Measurements from ENCODE around the gene SMYD3. TPM values are rescaled to one million over a fixed set of nuclear protein-coding genes. Genes with fewer than 3 reads are reported as not detected.

Gene SMYD3
- total and polyA plus RNA-seq, 2 of the 4 experiments (the other 2 are of a cell fraction), result 26.5 to 37.6 TPM

DNA sequence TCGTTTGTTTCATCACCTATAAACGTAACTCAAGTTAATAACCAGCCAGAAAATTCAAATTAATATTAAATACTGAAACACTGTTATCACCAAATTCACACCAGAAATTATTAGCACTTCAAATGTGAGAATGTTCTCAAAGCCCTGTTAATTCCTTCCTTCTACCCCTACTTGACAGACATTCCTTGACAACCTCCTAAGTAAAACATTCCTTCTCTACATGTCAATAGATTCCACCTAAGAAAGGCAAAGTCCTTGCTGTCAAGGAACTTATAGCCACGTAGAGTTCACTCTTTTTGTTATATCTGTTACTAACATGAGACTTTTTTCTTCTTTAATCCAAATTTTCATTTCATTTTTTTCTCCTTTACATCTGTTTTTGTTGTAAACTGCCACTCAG is 441.5 kb downstream of the SMYD3 start:
- Histone ChIP-seq H2AFZ (replicated peaks; ENCODE audit: low read length, poor library complexity) (no peak overlapping the region), H3K4me3 (ENCODE audit: insufficient read depth, low read depth, low read length) (no peak overlapping the region), H3K4ac (ENCODE audit: low read depth, low read length) (no peak overlapping the region), H3K27ac (ENCODE audit: insufficient read depth, low read length) (no peak overlapping the region), H4K8ac (ENCODE audit: low read depth in 2 of 2, low read length in 2 of 2) (no peak overlapping the region), H2BK15ac (ENCODE audit: low read depth, low read length) (no peak overlapping the region), H3K79me1 (ENCODE audit: low read depth in 1 of 2, low read length in 2 of 2) (0 out of 4 replicates have a peak, but pooled peaks cover 0 to 3% of the 10 kb centered on the region in 2 experiments), H3K18ac (ENCODE audit: low read depth, low read length) (no peak overlapping the region), H4K91ac (ENCODE audit: insufficient read depth, low read depth, low read length) (no peak overlapping the region), H2BK120ac (ENCODE audit: low read depth, low read length) (no peak overlapping the region), H3K14ac (replicated peaks; ENCODE audit: low read depth, low read length) (no peak overlapping the region), H2BK5ac (ENCODE audit: low read depth, low read length, poor library complexity, severe bottlenecking) (no peak overlapping the region), H3K36me3 (ENCODE audit: control insufficient read depth, insufficient read depth, low read length) (no peaks in the 10 kb centered on the region), H3K23ac (ENCODE audit: low read depth, low read length) (no peak overlapping the region), H4K5ac (ENCODE audit: low read depth, low read length) (no peak overlapping the region), H3K9ac (ENCODE audit: low read depth, low read length) (no peak overlapping the region), H4K20me1 (ENCODE audit: insufficient read depth, low read length) (no peaks in the 10 kb centered on the region), H3K27me3 (ENCODE audit: control insufficient read depth, insufficient read depth, low read length) (no peaks in the 10 kb centered on the region), H3K9me3 (ENCODE audit: control insufficient read depth, insufficient read depth, low read length) (no peaks in the 10 kb centered on the region), H2AK9ac (replicated peaks; ENCODE audit: low read depth, low read length, poor library complexity) (no peak overlapping the region), H3K4me2 (ENCODE audit: low read depth, low read length) (no peak overlapping the region), H3K56ac (ENCODE audit: extremely low read depth, insufficient read depth, low read length) (no peak overlapping the region), H2BK20ac (ENCODE audit: low read depth, low read length) (no peak overlapping the region), H2AK5ac (ENCODE audit: low read depth, low read length) (no peak overlapping the region), H3K9me1 (ENCODE audit: insufficient read depth, low read length) (no peaks in the 10 kb centered on the region), H3K4me1 (ENCODE audit: control insufficient read depth, insufficient read depth, low read length) (peaks cover 6% of the 10 kb centered on the region)
- ATAC-seq (ENCODE audit: low read depth) (no peak), DNase-seq (no peak)
- in situ Hi-C loops (cut with MboI; ENCODE audit: low sequenced_read_pairs) (no loop called here), intact Hi-C loops (cut with micrococcal nuclease) (no loop called here), dilution Hi-C loops (cut with HindIII; ENCODE audit: low sequenced_read_pairs, unreplicated experiment) (no loop called here)
- ChIA-PET CTCF (interaction anchor here (0.5 kb wide), 1 partner anchor 122 kb away, joined by 4 read pairs; no protein-coding TSS in a partner anchor), POLR2A (ENCODE audit: unreplicated experiment) (no interaction called here)
- BruUV-seq (replicated peaks), result no TSS peak
- no CpG with 5 or more reads among the region's 3 CpGs for WGBS, 2 experiments (ENCODE audit: extremely low coverage in 2 of 2, insufficient read length in 1 of 2)
- TF ChIP-seq POLR2A (IDR thresholded peaks at IDR 0.05; ENCODE audit: low read depth, low read length) (no peak), RFX5 (IDR thresholded peaks at IDR 0.05; ENCODE audit: low read depth, low read length) (no peak), NFE2L2 (IDR thresholded peaks at IDR 0.05; ENCODE audit: low read depth, low read length) (no peak), RAD21 (IDR thresholded peaks at IDR 0.05; ENCODE audit: low read length) (no peak), FOS (IDR thresholded peaks at IDR 0.05; ENCODE audit: low read depth, low read length) (no peak), MAZ (IDR thresholded peaks at IDR 0.05; ENCODE audit: borderline replicate concordance, low read depth, low read length) (no peak), MXI1 (IDR thresholded peaks at IDR 0.05; ENCODE audit: borderline replicate concordance, low read depth, low read length) (no peak), MAFK (IDR thresholded peaks at IDR 0.05; ENCODE audit: low read depth, low read length) (no peak), CHD1 (IDR thresholded peaks at IDR 0.05; ENCODE audit: low read depth, low read length) (no peak), RCOR1 (IDR thresholded peaks at IDR 0.05; ENCODE audit: insufficient replicate concordance, low read length) (no peak), BHLHE40 (IDR thresholded peaks at IDR 0.05; ENCODE audit: low read depth, low read length) (no peak), SMC3 (IDR thresholded peaks at IDR 0.05; ENCODE audit: low read depth, low read length) (no peak)
- TF ChIP-seq, protein P1, sequence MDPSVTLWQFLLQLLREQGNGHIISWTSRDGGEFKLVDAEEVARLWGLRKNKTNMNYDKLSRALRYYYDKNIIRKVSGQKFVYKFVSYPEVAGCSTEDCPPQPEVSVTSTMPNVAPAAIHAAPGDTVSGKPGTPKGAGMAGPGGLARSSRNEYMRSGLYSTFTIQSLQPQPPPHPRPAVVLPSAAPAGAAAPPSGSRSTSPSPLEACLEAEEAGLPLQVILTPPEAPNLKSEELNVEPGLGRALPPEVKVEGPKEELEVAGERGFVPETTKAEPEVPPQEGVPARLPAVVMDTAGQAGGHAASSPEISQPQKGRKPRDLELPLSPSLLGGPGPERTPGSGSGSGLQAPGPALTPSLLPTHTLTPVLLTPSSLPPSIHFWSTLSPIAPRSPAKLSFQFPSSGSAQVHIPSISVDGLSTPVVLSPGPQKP (IDR thresholded peaks at IDR 0.05; ENCODE audit: borderline replicate concordance, low read depth, low read length), result no peak
- TF ChIP-seq, protein P2, sequence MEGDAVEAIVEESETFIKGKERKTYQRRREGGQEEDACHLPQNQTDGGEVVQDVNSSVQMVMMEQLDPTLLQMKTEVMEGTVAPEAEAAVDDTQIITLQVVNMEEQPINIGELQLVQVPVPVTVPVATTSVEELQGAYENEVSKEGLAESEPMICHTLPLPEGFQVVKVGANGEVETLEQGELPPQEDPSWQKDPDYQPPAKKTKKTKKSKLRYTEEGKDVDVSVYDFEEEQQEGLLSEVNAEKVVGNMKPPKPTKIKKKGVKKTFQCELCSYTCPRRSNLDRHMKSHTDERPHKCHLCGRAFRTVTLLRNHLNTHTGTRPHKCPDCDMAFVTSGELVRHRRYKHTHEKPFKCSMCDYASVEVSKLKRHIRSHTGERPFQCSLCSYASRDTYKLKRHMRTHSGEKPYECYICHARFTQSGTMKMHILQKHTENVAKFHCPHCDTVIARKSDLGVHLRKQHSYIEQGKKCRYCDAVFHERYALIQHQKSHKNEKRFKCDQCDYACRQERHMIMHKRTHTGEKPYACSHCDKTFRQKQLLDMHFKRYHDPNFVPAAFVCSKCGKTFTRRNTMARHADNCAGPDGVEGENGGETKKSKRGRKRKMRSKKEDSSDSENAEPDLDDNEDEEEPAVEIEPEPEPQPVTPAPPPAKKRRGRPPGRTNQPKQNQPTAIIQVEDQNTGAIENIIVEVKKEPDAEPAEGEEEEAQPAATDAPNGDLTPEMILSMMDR (conservative IDR thresholded peaks at IDR 0.05; ENCODE audit: low read depth, low read length), result no peak
- TF ChIP-seq, protein P3, sequence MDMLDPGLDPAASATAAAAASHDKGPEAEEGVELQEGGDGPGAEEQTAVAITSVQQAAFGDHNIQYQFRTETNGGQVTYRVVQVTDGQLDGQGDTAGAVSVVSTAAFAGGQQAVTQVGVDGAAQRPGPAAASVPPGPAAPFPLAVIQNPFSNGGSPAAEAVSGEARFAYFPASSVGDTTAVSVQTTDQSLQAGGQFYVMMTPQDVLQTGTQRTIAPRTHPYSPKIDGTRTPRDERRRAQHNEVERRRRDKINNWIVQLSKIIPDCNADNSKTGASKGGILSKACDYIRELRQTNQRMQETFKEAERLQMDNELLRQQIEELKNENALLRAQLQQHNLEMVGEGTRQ (IDR thresholded peaks at IDR 0.05; ENCODE audit: low read depth, low read length), result no peak
